Adrenal gland (tissue), 12 donors: ENCODE measurements around the gene SPAG5. TPM values are rescaled to one million over a fixed set of nuclear protein-coding genes. Genes with fewer than 3 reads are reported as not detected.

ENCODE experiments used
- DNase-seq, 7 donors: peaks; one replicate each; pipeline ENCODE4 v3.0.0-alpha.2; 2019 to 2020
- H3K27ac ChIP-seq, 5 donors: fragments of 200-600 bp; sonication (generic) in 4 of 5; 1 replicate in 3 of 5; 2 replicates in 2 of 5; pipeline versions ENCODE4 v1.5.1 to v1.8.0; 2016 to 2020; ENCODE audit warnings: mild to moderate bottlenecking in 1 of 5
- H3K27me3 ChIP-seq: fragments of 200-600 bp; 2 replicates; pipeline ENCODE4 v1.8.0; 2021
- H3K36me3 ChIP-seq, 2 donors: fragments of 200-600 bp; replicated peaks in 1 of 2; 1 replicate in 1 of 2; 2 replicates in 1 of 2; pipeline versions ENCODE4 v1.5.1 to v1.8.0; 2018 to 2022
- H3K4me1 ChIP-seq, 2 donors: fragments of 200-600 bp; replicated peaks in 1 of 2; 1 replicate in 1 of 2; 2 replicates in 1 of 2; pipeline versions ENCODE4 v1.5.1 to v1.8.0; 2018 to 2021
- H3K4me3 ChIP-seq, 4 donors: fragments of 200-600 bp; sonication (generic) in 3 of 4; one replicate each; pipeline ENCODE4 v1.5.1; 2016 to 2018
- H3K9me3 ChIP-seq, 3 donors: fragments of 200-600 bp; sonication (generic) in 1 of 3; replicated peaks in 1 of 3; 1 replicate in 2 of 3; 2 replicates in 1 of 3; pipeline versions ENCODE4 v1.5.1 to v1.8.0; 2016 to 2021
- CTCF ChIP-seq, 6 experiments: fragments of 450-650 bp in 4 of 6; fragments of 200-600 bp in 2 of 6; sonication (generic) in 1 of 6; IDR thresholded peaks; 1 replicate in 5 of 6; 2 replicates in 1 of 6; pipeline versions ENCODE4 v1.5.1 to v1.8.0; 2016 to 2021; ENCODE audit warnings: antibody characterized with exemption in 6 of 6, mild to moderate bottlenecking in 2 of 6, moderate library complexity in 1 of 6
- POLR2A ChIP-seq, 2 donors: fragments of 450-650 bp; IDR thresholded peaks; one replicate each; pipeline ENCODE4 v1.6.1; 2017; ENCODE audit warnings: antibody characterized with exemption in 2 of 2, mild to moderate bottlenecking in 2 of 2, moderate library complexity in 1 of 2
- WGBS, 4 donors: extraction: QIAGEN DNeasy Blood & Tissue Kit in 2 of 4; methylation state at CpG; one replicate each; pipeline versions ENCODE4 v1.1.5 to v1.1.7; 2013 to 2017; 5-methylcytosine and 5-hydroxymethylcytosine counted together
- intact Hi-C, 2 donors: fragments of 100-400 bp; cut with DNase I; formaldehyde crosslinking; loops; one replicate each; pipeline versions ENCODE4 v1.14.1 to v1.15.0; 2022 to 2023
- polyA plus RNA-seq, 3 donors: library from polyadenylated mRNA; stranded (reverse); fragments of 200-250 nt in 2 of 3; fragments of 350-450 nt in 1 of 3; fragmentation: Illumina TruSeq in 1 of 3; extraction: RNeasy Lipid Tissue Mini Kit (QIAGEN cat#74804) in 1 of 3; gene quantifications; one replicate each; pipeline ENCODE4 v1.2.3, GENCODE V29; 2013 to 2014
- total RNA-seq, 9 donors: library from RNA; depleted of rRNA in 4 of 9; stranded (reverse); fragments of >200 nt in 4 of 9; fragments of 120-200 nt in 1 of 9; fragmentation: NEBNext Ultra II Directional in 1 of 9; extraction: Animal tissue kit (Norgen Biotek cat#: 25700) in 1 of 9; gene quantifications; one replicate each; pipeline versions ENCODE4 v1.1.0 to v1.2.4, GENCODE V29; 2013 to 2023
- donor health status: healthy with polysubstance abuse.
- donor health status: Bipolar disorder and iron deficiency.
- donor health status: DM: yes; HTN: yes; CAD: no.
- donor health status: DM: no; HTN: no; CAD: no.
- donor health status: DM: no; HTN: no; CAD: no.
- donor health status: DM: yes; HTN: yes; CAD: no.

Gene SPAG5
- total and polyA plus RNA-seq, 12 donors: 0.97 to 35.6 (median 4.3) TPM

DNA sequence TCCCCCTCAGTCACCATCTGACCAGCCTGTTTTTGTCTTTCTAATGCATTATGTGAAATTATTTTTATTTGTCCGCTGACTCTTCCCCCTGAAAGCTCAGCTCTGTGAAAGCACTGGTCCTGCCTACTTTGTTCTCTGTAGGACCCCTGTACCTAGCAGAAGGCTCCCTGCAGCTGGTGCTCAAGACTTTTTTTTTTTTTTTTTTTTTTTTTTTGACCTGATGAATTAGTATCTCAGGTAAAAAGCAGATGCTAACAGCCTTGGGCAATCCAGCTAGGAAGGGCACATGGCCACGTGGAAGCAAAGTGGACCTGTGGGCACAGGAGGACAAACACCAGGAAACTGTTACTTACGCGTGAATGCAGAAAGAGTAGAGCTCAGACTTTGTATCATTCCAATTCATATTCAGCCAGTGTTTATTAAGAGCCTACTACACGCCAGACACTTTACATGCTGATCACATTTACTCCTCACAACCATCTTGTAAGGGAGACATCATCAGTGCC lies 45.8 kb downstream of the SPAG5 start:
- intact Hi-C loops: no loop called here
- TF ChIP-seq POLR2A (IDR thresholded peaks at IDR 0.05) (no peak), CTCF (IDR thresholded peaks at IDR 0.05) (no peak)
- Histone ChIP-seq H3K36me3 (peaks cover 0 to 44% of the 10 kb centered on the region in 2 donors), H3K27ac (peak overlapping the region in 1 of 5 donors; percentile 72), H3K27me3 (no peaks in the 10 kb centered on the region), H3K4me1 (peaks cover 7 to 22% of the 10 kb centered on the region in 2 donors), H3K4me3 (no peak overlapping the region), H3K9me3 (no peaks in the 10 kb centered on the region)
- DNase-seq: no peak
- 89 to 91% (median 90%) methylated on average over 5 of the region's 5 CpGs for WGBS, 4 donors

- WGBS, 4 donors: 2% methylated on average over 17 to 67 of the region's 67 CpGs
- peak; percentile 67 to 83 (median 80) for DNase-seq
- no peaks in the 10 kb centered on the region for H3K9me3 ChIP-seq
- TF ChIP-seq CTCF (IDR thresholded peaks at IDR 0.05): no peak
- peak; percentile 55 to 64 for TF ChIP-seq POLR2A (IDR thresholded peaks at IDR 0.05)
- peaks cover 0 to 40% of the 10 kb centered on the region in 2 donors for H3K36me3 ChIP-seq
- peaks cover 7 to 22% of the 10 kb centered on the region in 2 donors for H3K4me1 ChIP-seq
- H3K27me3 ChIP-seq: no peaks in the 10 kb centered on the region
- intact Hi-C loops: no loop called here
- peak within 1 kb of the TSS in 3 of 4 donors; percentile 65 to 93 (median 79) for H3K4me3 ChIP-seq
- H3K27ac ChIP-seq: peak within 1 kb of the TSS in 3 of 5 donors; percentile 62 to 72 (median 69)
These were observed 46.4 kb downstream of the SPAG5 start, which contains the start of gene UNC119 for GRCh38 chr17:28552176-28552999. UNC119 (minus strand) TSS chr17:28552624; CDS start chr17:28552557, 67 bp downstream.

- Histone ChIP-seq H3K4me3 (peak overlapping the region in 2 of 4 donors; percentile 79 to 93), H3K9me3 (no peaks in the 10 kb centered on the region), H3K27me3 (no peaks in the 10 kb centered on the region), H3K27ac (peak overlapping the region in 2 of 5 donors; percentile 69 to 72), H3K4me1 (peaks cover 7 to 22% of the 10 kb centered on the region in 2 donors), H3K36me3 (peaks cover 0 to 39% of the 10 kb centered on the region in 2 donors)
- intact Hi-C loops: no loop called here
- WGBS, 4 donors: 13 to 19% (median 16%) methylated on average over 8 to 10 of the region's 10 CpGs
- TF ChIP-seq POLR2A (IDR thresholded peaks at IDR 0.05) (no peak), CTCF (IDR thresholded peaks at IDR 0.05) (no peak)
- DNase-seq: no peak
These were observed 47.2 kb downstream of the SPAG5 start for GRCh38 chr17:28551421-28552175.

GRCh38 chr17:28550858-28551257 lies 48.0 kb downstream of the SPAG5 start:
- H3K27me3 ChIP-seq: no peaks in the 10 kb centered on the region
- 85 to 100% (median 94%) methylated on average over 1 of the region's 1 CpG for WGBS, 4 donors
- H3K9me3 ChIP-seq: no peaks in the 10 kb centered on the region
- H3K4me1 ChIP-seq: peaks cover 7 to 22% of the 10 kb centered on the region in 2 donors
- intact Hi-C loops: no loop called here
- no peak for DNase-seq
- H3K4me3 ChIP-seq: no peak overlapping the region
- H3K36me3 ChIP-seq: peaks cover 0 to 35% of the 10 kb centered on the region in 2 donors
- H3K27ac ChIP-seq: no peak overlapping the region
- no peak for TF ChIP-seq POLR2A (IDR thresholded peaks at IDR 0.05)
- no peak for TF ChIP-seq CTCF (IDR thresholded peaks at IDR 0.05)
